ENCODE results near the gene SWT1.

SWT1 gene

GRCh38 chr1:185337246-185337645 lies 180.3 kb downstream of the SWT1 start:
- Histone ChIP-seq H3K9me3 (ENCODE audit: control insufficient read depth, low read length) (no peaks in the 10 kb centered on the region), H3K4me3 (ENCODE audit: low read depth, low read length) (no peak overlapping the region), H2AFZ (no peak overlapping the region), H3K79me2 (no peaks in the 10 kb centered on the region), H3K27ac (no peak overlapping the region), H3K36me3 (ENCODE audit: control insufficient read depth, insufficient read depth, low read length) (no peaks in the 10 kb centered on the region), H3K27me3 (ENCODE audit: control insufficient read depth, insufficient read depth, low read length) (no peaks in the 10 kb centered on the region), H3K4me2 (ENCODE audit: low read length) (no peak overlapping the region), H3K9ac (no peak overlapping the region), H3K4me1 (no peaks in the 10 kb centered on the region)
- no peak for TF ChIP-seq CTCF (IDR thresholded peaks at IDR 0.05)

GRCh38 chr1:185338719-185339622 lies 182.0 kb downstream of the SWT1 start:
- H3K27me3 ChIP-seq (ENCODE audit: control insufficient read depth, insufficient read depth, low read length) = no peaks in the 10 kb centered on the region
- no peaks in the 10 kb centered on the region for H3K36me3 ChIP-seq (ENCODE audit: control insufficient read depth, insufficient read depth, low read length)
- H3K4me3 ChIP-seq (ENCODE audit: low read depth, low read length) = no peak overlapping the region
- TF ChIP-seq CTCF (IDR thresholded peaks at IDR 0.05) = no peak
- no peaks in the 10 kb centered on the region for H3K4me1 ChIP-seq
- no peak overlapping the region for H3K9ac ChIP-seq
- no peak overlapping the region for H2AFZ ChIP-seq
- H3K4me2 ChIP-seq (ENCODE audit: low read length) = no peak overlapping the region
- no peaks in the 10 kb centered on the region for H3K79me2 ChIP-seq
- H3K27ac ChIP-seq = no peak overlapping the region
- no peaks in the 10 kb centered on the region for H3K9me3 ChIP-seq (ENCODE audit: control insufficient read depth, low read length)

GRCh38 chr1:185341196-185341781 lies 184.3 kb downstream of the SWT1 start:
- Histone ChIP-seq H3K4me2 (ENCODE audit: low read length) (no peak overlapping the region), H3K79me2 (no peaks in the 10 kb centered on the region), H3K9me3 (ENCODE audit: control insufficient read depth, low read length) (no peaks in the 10 kb centered on the region), H3K9ac (no peak overlapping the region), H2AFZ (no peak overlapping the region), H3K27ac (no peak overlapping the region), H3K4me1 (no peaks in the 10 kb centered on the region), H3K27me3 (ENCODE audit: control insufficient read depth, insufficient read depth, low read length) (no peaks in the 10 kb centered on the region), H3K4me3 (ENCODE audit: low read depth, low read length) (no peak overlapping the region), H3K36me3 (ENCODE audit: control insufficient read depth, insufficient read depth, low read length) (no peaks in the 10 kb centered on the region)
- TF ChIP-seq CTCF (IDR thresholded peaks at IDR 0.05) = no peak
